BLaER1 (cell line): ENCODE data around the gene OGDHL.

Experiments used
- H3K27ac ChIP-seq: shearing (Covaris generic); formaldehyde crosslinking; 2 replicates; pipeline ENCODE4 v1.8.1; 2022
- H3K27me3 ChIP-seq: shearing (Covaris generic); formaldehyde crosslinking; 2 replicates; pipeline ENCODE4 v1.8.1; 2022
- H3K36me3 ChIP-seq: shearing (Covaris generic); formaldehyde crosslinking; 2 replicates; pipeline ENCODE4 v1.8.1; 2022
- H3K4me1 ChIP-seq: shearing (Covaris generic); formaldehyde crosslinking; 2 replicates; pipeline ENCODE4 v1.8.1; 2022
- H3K4me2 ChIP-seq: shearing (Covaris generic); formaldehyde crosslinking; 2 replicates; pipeline ENCODE4 v1.8.1; 2022
- H3K4me3 ChIP-seq: shearing (Covaris generic); formaldehyde crosslinking; 2 replicates; pipeline ENCODE4 v1.8.1; 2022
- H3K9ac ChIP-seq: shearing (Covaris generic); formaldehyde crosslinking; 2 replicates; pipeline ENCODE4 v1.8.1; 2022
- H3K9me3 ChIP-seq: shearing (Covaris generic); formaldehyde crosslinking; 2 replicates; pipeline ENCODE4 v1.8.1; 2022
- H4K20me1 ChIP-seq: shearing (Covaris generic); formaldehyde crosslinking; 2 replicates; pipeline ENCODE4 v1.8.1; 2022
- Cebpa-rat ChIP-seq: shearing (Covaris generic); IDR thresholded peaks from 2 replicates; pipeline ENCODE4 v1.8.1; 2022

Gene OGDHL

DNA sequence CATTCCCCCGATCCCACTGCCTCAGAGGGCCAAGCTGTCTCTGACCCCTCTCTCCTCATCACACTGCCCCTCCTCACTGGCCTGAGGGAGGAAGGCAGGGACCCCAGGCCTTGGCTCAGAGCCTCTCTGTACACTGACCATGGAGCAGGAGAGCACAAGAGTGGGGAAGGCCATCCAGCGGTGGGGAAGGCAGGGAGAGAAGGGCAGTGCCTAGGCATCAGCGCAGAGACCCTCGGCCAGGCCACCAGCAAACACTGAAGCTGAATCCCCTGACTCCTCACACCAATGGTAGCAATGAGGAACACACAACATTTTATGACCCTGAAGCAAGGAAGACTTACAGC, 14.8 kb downstream of the OGDHL start:
- no peaks in the 10 kb centered on the region for H4K20me1 ChIP-seq
- H3K4me3 ChIP-seq = no peak overlapping the region
- H3K27me3 ChIP-seq = no peaks in the 10 kb centered on the region
- peaks cover 8% of the 10 kb centered on the region for H3K4me1 ChIP-seq
- TF ChIP-seq Cebpa-rat = no peak
- no peak overlapping the region for H3K4me2 ChIP-seq
- H3K9me3 ChIP-seq = no peaks in the 10 kb centered on the region
- H3K36me3 ChIP-seq = no peaks in the 10 kb centered on the region
- no peak overlapping the region for H3K9ac ChIP-seq
- no peak overlapping the region for H3K27ac ChIP-seq

DNA sequence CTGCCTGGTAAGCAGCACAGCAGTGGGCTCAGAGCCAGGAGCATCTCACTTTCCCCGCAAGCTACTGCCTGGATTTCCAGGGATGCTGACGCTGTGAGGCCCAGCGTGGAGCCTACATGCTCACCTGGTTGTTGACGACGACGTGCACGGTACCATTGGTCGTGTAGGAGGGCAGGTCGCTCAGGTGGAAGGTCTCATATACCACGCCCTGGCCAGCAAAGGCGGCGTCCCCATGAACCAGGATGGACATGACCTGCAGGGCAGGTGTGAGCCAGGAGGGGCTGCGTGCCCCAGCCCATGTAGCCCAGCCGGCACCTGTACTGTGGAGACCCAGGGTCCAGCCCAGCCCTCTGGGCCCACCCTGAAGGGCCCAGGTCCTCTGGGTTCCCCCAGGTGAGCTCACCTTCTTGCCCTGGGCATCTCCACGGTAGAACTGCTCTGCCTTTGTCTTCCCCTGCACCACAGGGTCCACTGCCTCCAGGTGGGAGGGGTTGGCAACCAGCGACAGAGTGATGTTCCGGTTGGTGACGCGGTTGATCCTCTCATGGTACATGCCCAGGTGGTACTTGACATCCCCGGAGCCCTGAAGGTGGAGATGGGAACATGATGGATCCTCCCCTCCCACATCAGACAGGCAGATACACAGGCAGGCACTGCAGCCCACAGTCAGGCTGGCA, 15.4 kb downstream of the OGDHL start:
- no peak overlapping the region for H3K27ac ChIP-seq
- H3K9ac ChIP-seq = no peak overlapping the region
- no peak overlapping the region for H3K4me2 ChIP-seq
- no peaks in the 10 kb centered on the region for H3K9me3 ChIP-seq
- no peaks in the 10 kb centered on the region for H4K20me1 ChIP-seq
- H3K27me3 ChIP-seq = no peaks in the 10 kb centered on the region
- no peak overlapping the region for H3K4me3 ChIP-seq
- peaks cover 8% of the 10 kb centered on the region for H3K4me1 ChIP-seq
- TF ChIP-seq Cebpa-rat = no peak
- no peaks in the 10 kb centered on the region for H3K36me3 ChIP-seq

DNA sequence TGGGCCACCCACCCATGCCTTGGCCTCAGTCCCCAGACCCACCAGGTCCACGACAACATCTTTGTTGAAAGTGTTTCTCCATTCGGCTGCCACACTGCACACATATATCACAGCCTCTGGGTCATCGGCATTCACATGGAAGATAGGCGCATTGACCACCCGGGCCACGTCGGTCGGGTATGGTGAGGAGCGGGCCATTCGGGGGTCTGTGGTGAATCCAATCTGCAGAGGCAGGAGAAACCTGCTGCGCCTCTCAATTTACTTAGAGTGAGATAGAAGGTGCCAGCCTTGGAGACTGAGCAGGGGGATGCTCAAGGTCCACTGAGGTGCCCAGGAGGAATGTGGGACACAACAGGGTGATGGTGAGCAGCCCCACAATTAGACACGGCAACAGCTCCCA, 16.4 kb downstream of the OGDHL start:
- no peaks in the 10 kb centered on the region for H3K9me3 ChIP-seq
- H3K4me1 ChIP-seq = peaks cover 8% of the 10 kb centered on the region
- no peaks in the 10 kb centered on the region for H3K27me3 ChIP-seq
- no peak overlapping the region for H3K4me3 ChIP-seq
- H3K36me3 ChIP-seq = no peaks in the 10 kb centered on the region
- H3K4me2 ChIP-seq = no peak overlapping the region
- TF ChIP-seq Cebpa-rat = no peak
- H4K20me1 ChIP-seq = no peaks in the 10 kb centered on the region
- H3K27ac ChIP-seq = no peak overlapping the region
- no peak overlapping the region for H3K9ac ChIP-seq

DNA sequence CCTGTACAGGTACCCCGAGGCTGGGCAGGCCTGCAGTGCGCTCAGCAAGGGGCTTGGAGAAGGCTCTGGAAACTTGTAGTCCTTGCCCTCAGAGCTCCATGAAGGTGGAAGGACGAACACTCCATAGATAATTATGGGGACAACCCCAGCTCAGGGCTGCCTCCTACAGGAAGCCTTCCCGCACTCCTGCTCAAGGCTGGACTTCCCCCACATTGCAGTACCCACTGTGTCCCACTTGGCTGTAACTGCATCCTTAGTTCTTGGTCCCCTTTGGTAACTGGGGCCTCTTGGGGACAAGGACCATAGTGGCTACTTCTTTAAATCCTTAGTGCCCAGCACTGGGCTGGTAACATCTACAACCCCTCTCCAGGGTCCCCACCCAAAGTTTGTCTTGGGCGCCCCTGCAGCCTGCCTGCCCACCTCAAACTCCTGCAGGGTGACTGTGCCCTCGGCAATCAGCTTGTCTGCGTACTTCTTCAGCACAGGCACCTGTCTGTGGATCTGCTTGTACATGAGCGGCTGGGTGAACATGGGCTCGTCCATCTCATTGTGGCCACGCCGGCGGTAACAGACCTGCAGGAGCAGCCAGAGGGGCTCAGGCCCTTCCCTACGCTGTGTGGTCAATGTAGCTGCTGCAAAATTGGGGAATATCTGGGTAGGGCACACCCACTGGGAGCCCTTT, 17.1 kb downstream of the OGDHL start:
- TF ChIP-seq Cebpa-rat = no peak
- Histone ChIP-seq H3K9me3 (no peaks in the 10 kb centered on the region), H3K4me3 (no peak overlapping the region), H3K27ac (no peak overlapping the region), H3K27me3 (no peaks in the 10 kb centered on the region), H3K4me1 (peaks cover 8% of the 10 kb centered on the region), H3K4me2 (no peak overlapping the region), H3K36me3 (no peaks in the 10 kb centered on the region), H3K9ac (no peak overlapping the region), H4K20me1 (no peaks in the 10 kb centered on the region)

DNA sequence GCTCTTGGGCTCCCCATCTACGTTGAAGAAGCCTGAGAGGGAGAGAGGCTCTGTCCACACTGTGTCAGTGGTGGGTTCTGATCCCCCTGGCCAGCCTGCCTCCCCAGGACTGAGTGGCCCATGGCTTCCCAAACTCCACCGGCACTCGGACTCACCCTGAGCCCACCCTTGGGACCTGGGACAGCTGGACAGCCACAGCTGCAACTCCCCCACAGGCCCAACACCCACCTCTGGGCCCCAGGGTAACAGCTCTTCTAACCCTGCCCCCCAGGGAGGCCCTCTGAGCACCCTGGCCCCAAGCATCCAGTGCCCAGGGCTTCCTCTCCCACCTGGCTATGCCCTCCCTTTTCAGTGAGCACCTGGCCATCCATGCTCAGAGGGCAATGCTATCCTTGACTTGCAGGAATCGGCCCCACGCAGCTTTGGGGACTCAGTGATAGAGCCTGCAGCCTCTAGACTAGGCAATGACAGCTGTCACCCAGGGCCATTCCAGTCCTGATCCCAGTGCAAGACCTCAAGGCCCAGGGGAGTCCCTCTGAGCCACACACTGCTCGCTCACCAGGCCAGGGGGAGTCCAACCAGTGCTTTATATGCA, 17.9 kb downstream of the OGDHL start:
- peaks cover 8% of the 10 kb centered on the region for H3K4me1 ChIP-seq
- no peaks in the 10 kb centered on the region for H3K9me3 ChIP-seq
- H3K4me3 ChIP-seq = no peak overlapping the region
- H3K9ac ChIP-seq = no peak overlapping the region
- no peak for TF ChIP-seq Cebpa-rat
- no peaks in the 10 kb centered on the region for H3K27me3 ChIP-seq
- H4K20me1 ChIP-seq = no peaks in the 10 kb centered on the region
- H3K36me3 ChIP-seq = no peaks in the 10 kb centered on the region
- H3K27ac ChIP-seq = no peak overlapping the region; the same call in 1 of the 2 replicates
- no peak overlapping the region for H3K4me2 ChIP-seq

DNA sequence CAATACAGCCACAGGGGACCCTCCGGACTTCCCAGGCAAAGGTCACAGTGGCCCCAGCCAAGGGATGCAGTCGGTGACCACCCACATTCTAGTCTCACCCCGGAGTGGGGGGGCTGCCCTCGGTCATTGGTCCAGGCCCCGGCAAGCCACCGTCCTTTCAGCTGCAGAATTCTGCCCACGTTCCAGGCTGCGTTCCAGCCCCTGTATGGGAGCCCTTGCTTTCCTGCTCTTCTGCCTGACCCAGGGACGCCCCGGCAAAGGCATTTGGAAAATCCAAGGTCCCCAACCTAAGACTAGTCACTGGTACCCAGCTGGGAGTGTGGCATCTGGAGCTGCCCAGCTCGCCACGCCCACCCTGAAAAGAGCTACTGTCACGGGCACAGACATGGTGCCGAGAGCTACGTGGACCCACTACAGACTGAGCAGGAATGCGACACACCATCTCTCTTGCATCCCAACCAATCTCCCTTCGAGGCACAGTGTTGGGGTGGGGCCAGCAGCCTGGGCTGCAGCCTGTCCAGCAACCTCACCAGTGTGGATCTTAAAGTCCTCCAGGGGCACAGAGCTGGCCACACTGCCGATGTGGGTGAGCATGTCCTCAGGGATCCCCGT, 18.6 kb downstream of the OGDHL start:
- no peak overlapping the region for H3K4me3 ChIP-seq
- peaks cover 8% of the 10 kb centered on the region for H3K4me1 ChIP-seq
- no peak overlapping the region for H3K9ac ChIP-seq
- no peaks in the 10 kb centered on the region for H3K9me3 ChIP-seq
- no peak for TF ChIP-seq Cebpa-rat
- no peaks in the 10 kb centered on the region for H3K27me3 ChIP-seq
- no peak overlapping the region for H3K4me2 ChIP-seq
- no peaks in the 10 kb centered on the region for H3K36me3 ChIP-seq
- no peak overlapping the region; the same call in 1 of the 2 replicates for H3K27ac ChIP-seq
- H4K20me1 ChIP-seq = no peaks in the 10 kb centered on the region

DNA sequence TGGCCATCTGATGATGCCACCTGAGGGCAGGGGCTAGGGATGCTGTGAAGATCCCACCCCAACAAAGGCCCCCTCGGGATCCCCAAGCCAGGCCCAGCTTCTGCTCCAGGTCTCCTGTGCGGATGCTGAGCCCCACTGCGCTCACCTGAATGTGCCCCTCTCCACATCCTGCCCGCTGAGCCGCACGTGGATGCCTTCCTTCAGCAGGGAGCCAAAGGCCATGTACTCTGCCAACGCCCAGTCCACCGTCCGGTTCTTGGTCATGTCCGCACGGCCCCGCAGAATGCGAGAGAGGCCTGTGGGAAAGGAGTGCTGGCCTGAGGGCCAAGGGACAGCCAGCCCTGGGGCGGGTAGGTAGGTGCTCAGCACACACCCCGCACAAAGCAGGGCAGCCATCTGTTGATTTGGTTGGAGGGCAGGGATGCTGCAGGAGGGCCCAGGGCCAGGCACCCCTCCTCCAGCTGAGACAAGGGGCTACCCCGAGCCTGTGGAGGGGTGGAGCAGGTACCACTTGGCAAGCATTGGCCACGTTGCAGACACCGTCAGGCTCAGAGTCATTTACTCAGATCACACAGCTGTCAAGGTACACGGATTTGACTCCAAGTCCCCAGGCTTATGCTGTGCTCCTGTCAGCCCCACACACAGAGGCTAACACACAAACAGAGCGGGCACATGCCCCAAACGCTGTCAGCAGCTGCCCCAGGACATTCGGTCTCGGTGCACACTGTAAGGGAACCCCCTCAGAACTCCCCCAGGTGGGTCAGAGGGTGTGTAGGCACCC, 19.2 kb downstream of the OGDHL start:
- no peaks in the 10 kb centered on the region for H3K9me3 ChIP-seq
- TF ChIP-seq Cebpa-rat = no peak
- H3K36me3 ChIP-seq = no peaks in the 10 kb centered on the region

DNA sequence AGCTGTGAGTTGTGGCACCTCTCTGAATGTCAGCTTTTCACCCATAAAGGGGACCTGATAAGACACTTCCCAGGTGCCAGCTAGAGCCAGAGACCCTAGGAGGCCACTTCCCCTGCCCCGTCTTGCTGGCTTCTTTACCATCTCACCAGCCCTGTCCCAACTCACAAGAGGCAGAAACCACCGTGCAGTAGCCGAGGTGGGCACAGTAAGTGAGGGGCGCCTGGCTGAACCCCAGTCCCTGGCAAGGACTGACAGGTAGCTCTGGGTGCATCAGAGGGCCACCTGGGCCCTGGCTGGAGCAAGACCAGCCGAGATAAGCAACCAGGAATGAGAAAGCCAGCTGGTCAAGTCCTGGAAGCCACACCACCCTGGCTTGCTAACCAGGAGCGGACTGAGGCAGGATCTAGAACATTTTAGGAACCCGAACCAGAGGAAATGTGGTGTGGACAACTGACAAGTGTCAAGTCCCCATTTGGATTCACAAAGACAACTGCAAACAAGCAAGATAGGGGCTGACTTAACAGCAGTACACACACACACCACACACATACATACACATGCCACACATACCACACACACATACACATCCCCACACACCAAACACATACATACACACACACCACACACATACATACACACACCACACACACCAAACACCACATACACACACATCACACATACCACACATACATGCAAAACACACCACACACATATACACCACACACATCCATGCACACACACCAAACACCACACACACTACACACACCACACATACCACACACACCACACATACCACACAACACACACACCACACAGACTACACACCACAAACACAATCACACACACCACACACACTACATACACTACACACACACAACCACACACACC, 20.8 kb downstream of the OGDHL start:
- no peak for TF ChIP-seq Cebpa-rat
- H3K36me3 ChIP-seq = no peaks in the 10 kb centered on the region
- H3K4me2 ChIP-seq = no peak overlapping the region

More for the DNA sequence above, 19.2 kb downstream of the OGDHL start:
- H3K4me3 ChIP-seq = no peak overlapping the region
- H3K4me1 ChIP-seq = peaks cover 8% of the 10 kb centered on the region
- H4K20me1 ChIP-seq = no peaks in the 10 kb centered on the region
- H3K27me3 ChIP-seq = no peaks in the 10 kb centered on the region
- H3K9ac ChIP-seq = no peak overlapping the region
- no peak overlapping the region for H3K4me2 ChIP-seq
- no peak overlapping the region for H3K27ac ChIP-seq

More for the DNA sequence above, 20.8 kb downstream of the OGDHL start:
- no peak overlapping the region for H3K4me3 ChIP-seq
- no peaks in the 10 kb centered on the region for H4K20me1 ChIP-seq
- H3K27me3 ChIP-seq = no peaks in the 10 kb centered on the region
- H3K4me1 ChIP-seq = peaks cover 18% of the 10 kb centered on the region
- no peaks in the 10 kb centered on the region for H3K9me3 ChIP-seq
- no peak overlapping the region for H3K27ac ChIP-seq
- H3K9ac ChIP-seq = no peak overlapping the region
